NCI-H526 treated with DMSO at 0.1 percent for 48 hours (cell line): Measurements from ENCODE around the gene DIP2C.

Source experiments
- DNase-seq: peaks from one replicate; lab custom pipeline; 2025; lab: John Stamatoyannopoulos, UW

Gene DIP2C

DNA sequence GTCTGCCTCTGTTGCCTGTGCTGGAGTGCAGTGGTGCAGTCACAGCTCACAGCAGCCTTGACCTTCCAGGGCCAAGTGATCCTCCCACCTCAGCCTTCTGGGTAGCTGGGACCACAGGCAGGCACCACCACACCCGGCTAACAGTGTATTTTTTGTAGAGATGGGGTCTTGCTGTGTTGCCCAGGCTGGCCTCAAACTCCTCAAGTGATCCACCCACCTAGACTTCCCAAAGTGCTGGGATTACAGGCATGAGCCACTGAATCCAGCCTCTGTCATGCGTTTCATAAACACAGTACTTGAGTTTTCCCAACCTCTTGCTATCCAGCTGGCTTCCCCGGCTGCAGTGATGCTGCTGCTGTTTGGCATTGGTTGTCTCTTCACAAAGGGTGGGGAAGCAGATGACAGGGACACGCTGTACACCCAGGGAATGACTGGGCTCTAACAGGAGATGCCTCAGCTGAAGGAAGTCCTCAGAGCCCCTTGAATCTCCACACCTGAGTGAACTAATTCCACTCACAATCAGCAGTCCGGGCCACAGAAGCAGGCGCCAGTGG, 191.5 kb downstream of the DIP2C start:
- DNase-seq = no peak

DNA sequence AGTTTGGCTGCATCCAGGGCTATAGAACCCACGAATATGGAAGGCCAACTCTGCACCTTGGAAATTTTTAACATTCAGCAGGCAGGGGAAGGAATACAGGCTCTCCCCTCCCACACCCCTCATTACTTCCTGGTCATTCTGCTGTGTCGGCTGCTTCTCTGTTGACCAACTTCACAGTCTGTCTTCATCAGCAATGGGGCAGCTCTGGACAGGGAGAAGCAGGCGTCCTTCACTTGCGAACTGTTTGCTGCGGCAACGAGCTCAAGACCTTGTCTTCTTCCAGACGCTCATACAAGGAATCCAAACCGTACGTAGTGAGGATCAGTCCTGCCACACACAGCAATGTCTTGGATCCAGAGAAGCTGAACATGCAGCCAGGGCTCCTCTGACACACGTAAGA, 192.2 kb downstream of the DIP2C start:
- DNase-seq = no peak

DNA sequence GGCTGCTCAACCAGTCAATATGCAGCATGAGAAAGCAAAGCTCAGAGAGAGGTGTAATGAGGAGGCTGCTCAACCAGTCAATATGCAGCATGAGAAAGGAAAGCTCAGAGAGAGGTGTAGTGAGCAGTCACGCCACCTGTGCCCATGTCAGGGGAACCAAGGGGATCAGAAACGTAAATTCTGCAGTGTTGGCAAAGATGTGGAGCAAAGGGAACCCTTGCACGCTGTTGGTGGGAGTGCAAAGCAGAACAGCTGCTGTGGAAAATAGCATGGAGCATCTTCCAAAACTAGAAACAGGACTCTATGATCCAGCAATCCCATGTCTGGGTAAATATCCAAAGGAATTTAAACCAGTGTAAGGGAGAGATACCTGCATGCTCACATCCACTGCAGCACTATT, 194.9 kb downstream of the DIP2C start:
- DNase-seq = no peak

DNA sequence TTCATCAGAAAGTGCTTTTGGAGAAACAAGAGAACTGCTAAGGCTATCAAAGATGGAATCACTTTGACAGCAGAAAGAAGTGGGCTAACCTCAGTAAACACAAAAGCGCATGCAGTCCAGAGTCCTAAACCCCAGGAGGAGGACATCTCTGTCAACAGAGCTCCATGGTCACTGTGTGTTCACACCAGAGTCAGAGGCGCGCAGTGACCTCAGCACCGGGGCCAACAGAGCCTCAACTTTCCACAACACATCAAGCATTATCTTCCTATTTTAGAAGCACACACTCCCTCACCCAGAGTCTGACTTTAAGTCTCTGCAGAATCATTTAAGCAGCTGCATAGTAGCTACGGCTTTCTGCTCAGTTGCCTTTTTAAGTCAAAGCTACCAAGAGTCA, 195.3 kb downstream of the DIP2C start:
- no peak for DNase-seq

DNA sequence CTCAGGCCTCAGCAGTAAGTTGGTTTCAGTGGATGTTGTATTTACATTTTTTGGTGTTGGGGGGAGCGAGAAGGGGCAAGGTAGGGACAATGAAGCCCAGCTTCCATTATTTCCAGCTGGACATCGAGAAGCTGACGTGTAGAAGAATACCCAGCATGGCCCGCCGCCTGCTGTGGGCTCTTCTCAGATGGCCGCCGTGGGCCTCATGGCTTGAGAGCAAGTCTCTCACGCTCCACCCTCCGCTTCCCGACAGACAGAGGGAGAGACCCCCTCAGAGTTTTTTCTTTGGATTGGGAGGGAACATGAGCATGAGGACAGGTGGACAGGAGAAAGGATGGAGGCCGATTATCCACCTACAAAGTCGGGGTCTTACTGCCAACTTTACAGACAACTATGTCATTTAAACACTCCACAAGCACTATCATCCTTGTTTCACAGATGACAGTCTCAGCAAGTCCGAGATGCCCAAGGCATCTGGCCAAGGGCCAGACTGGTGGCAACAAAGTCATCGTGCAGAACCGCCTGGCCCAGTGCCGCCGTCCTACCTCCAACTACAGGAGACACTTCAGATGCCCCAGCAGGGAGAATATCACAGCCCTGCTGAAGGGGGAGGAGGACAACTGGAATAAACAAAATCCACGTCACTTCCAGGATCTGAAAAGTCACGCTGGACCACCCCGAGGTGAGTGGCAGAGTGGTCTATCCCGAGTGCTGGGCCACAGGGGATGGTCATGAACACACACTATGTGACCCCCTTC, 195.9 kb downstream of the DIP2C start:
- no peak for DNase-seq

DNA sequence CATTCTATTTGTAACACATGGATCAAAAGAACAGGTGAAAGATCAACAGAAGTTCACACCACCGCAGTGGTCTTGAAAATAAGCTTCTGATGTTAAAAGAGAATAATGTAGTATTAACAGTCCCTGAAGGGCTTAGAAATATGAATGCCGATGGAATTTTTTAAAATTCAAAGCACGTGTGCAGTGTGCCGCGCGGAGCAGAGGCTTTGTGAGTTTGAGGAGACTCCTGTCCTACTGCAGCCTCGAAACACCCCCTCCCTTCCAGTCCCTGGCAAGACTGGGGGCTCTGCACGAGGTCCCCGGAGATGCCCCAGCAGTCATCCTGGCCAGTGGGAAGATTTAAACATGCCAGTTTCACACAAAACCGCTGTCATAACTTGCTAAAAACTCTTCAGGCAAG, 196.6 kb downstream of the DIP2C start:
- DNase-seq = no peak

DNA sequence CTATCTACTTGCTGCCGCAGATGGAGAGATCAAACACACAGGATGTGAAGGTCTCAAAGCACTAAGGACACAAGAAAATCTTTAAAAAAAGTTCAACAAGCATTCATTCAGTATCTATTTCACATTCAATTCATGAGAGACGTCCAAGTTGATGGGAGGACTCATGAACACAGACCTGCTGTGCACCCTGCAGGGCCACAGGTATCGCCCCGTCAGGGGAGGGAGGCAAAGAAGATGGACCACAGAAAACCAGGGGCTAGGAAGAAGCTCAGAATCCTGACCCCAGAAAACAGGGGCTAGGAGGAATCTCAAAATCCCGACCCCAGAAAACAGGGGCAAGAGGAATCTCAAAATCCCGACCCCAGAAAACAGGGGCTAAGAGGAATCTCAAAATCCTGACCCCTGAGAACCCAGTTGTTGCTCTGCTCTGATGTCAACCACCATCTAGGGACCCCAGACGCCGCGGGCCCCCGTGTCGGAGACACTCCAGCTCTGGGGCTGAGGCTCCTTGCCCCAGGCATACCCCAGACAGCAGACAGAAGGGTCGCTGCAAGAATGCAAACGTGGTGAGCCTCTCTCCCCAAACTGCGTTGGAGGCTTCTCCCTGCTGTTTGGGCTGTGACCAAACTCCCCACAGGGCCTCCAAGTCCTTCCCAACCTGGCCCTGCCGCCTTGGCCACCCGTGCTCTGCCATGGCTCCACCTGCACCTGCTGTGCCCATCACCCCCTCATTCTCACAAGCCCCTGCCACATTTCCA, 197.6 kb downstream of the DIP2C start:
- no peak for DNase-seq

DNA sequence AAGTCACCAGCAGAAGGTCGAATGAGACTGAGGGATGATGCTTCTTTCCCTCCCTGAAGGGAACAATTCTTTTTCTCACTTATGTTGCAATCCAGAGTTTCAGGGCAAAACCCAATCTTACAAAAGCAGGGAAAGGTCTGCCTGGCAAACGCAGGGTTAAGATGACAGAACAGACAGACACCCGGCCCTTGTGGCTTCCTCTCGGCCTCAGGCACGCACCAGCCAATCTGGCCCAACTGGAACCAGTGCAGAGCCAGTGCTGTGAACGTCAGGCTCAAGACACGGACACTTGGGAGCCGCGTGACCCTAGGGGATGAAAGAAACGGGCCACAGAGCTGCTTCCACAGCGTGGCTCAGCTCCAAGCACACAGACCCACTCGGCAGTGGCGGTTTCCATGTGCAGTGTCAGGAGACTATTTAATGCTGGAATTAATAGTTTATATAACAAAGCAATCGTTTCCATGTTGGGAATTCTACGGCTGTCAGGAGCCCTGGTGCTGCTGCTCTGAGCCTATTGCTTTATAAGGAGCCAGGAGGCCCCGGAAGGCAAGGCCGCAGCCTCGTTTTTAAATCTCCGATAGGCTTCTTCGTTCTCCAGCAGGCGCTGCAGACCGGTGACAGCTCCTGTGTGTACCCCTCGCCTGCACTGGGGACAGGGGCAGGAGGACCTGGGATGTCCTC, 198.4 kb downstream of the DIP2C start:
- no peak for DNase-seq

DNA sequence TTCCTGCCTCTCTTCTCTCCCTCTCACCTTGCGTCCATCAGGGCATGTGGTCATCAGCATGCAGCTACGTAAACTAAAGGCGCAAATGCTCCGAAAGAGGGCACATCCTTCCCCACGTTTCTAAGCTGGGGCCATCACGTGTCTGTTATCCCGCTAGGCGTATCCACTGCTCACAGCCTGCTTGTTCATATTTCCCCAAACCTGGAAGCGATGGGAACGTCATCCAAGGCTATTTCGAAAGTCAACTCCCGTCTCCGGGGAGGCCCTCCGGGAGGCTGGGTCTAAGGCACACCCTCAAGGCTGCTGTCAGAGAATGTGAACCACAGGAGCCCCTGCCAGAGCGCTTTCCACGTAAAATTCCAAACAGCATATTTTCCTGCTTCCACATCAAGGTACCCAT, 199.2 kb downstream of the DIP2C start:
- no peak for DNase-seq

DNA sequence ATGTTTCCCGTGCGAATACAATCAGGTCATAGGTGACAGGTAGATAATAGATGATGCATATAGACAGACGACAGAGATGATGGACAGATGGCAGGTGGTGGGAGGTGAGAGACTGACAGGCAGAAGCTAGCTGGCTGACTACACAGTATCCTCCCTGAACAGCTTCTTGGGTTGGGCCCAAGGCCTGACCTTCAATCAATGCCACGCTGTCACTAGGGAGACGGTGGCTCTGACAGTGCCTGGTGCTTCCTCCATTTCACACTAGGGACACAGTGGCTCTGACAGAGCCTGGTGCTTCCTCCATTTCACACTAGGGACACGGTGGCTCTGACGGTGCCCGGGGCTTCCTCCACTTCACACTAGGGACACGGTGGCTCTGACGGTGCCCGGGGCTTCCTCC, 200.1 kb downstream of the DIP2C start:
- no peak for DNase-seq

DNA sequence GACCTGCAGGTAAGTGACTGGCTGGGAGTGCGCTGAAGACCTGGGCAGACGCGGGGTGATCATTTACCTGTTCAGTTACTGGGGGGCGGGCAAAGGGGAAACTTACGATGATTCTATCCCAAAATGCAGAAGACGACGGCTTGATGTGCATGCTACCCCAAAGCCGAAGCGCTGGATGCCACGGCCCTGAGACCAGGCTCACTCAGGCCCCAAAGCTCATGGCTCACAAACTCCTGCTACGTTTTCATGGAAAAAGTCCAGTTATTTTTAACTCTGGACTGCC, 200.6 kb downstream of the DIP2C start:
- DNase-seq = no peak

DNA sequence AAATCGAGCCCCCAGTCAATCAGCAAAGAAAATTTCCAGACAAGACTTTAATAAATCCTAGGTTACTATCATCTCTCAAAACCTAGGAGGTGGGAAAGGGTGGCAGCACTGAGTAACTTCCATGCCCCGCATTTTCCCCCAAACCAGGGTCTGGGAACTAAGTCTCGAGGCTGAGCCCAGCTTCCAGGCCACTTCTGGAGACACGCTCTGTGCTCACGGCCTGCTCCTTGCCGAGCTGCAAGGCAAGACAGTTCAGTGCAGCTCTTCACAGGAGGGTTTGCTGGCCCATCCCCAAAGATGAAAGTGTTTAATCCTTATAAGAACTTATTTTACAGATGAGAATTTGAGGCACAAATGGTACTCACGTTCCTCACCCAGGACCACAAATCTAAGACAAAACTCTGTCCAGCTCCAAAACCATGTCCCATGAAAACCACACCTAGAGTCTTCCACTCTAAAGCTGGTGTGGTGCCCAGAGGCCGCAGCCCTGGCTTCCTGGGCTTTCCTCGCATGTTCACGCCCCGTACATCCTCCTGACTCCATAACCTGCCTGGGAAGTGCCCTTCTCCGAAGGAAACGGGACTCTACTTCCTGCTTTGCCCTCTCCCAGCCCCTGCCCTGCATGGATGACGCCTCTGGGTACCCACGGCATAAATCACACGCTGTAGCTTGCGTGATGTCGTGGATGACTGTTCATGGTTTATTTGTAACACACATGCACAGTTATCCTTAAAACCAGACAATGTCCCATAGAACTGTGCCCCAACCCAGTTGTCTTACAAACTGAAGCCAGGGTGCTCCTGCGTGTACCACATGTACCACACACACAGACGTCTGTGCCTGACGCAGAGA, 201.2 kb downstream of the DIP2C start:
- no peak for DNase-seq

DNA sequence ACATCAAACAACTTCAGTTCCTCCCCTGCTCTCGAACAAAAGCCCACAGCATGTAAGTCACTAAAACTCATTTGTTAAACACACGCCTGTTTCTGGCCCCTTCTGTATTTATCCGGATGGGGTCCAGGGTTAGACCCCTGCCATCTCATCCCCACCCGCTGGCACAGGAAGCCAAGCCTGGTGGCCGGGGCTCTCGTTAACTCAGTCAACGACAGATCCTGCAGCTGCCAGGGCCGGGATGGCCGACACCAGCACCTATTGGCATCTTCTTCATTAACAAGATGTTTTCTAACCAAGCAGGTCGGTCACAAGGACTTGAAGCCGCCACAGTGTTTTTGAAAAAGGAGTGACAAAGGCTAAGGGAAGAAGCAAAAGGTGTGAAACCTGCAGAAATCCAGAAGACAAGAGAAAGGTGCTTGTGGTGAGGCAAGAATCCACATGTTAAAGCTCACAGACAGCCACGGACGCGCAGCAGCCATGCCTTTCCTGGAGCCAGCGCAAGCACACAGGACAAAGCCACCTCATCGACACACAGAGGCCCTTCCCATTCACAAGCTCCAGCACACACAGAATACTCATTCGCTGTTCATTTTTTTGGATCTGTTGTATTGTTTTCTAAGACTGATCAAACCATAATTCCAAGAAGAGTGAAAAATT, 202.7 kb downstream of the DIP2C start:
- DNase-seq = no peak

DNA sequence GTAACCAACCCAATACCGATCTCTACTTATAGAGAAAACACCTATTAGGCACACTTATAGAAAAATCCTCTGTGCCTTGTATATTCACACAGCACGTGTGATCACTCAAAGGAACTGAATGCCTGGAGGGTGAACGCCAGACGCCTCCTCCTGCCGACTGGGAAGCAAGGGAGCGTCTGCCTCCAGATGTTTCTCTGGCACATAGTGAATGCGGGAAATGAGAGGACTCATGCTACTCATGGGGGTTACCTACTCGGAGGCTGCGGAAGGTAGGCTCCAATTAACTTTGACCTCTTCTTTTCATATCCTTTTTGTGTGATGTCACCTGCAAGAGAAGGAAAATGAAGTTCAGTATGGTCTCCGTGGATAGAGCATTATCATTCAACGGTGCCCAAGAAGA, 203.3 kb downstream of the DIP2C start:
- DNase-seq = no peak

DNA sequence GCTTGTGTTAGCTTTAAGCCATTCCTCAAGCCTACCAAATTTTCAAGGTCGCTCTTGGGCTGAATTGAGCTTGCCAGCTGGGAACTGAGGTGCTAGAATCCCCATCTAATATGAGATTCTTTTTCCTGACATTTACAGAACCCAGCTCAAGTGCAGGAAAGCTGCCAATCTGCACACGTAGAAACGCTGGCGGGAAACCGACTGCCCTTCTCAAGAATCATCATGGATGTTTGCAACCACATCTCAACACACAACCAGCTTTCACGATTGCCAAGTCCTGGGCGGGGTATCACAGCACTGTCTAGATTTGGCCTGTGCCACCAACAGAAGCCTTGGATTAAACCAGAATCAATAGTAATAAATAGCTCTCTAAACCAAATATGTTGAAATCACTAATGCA, 203.7 kb downstream of the DIP2C start:
- no peak for DNase-seq

DNA sequence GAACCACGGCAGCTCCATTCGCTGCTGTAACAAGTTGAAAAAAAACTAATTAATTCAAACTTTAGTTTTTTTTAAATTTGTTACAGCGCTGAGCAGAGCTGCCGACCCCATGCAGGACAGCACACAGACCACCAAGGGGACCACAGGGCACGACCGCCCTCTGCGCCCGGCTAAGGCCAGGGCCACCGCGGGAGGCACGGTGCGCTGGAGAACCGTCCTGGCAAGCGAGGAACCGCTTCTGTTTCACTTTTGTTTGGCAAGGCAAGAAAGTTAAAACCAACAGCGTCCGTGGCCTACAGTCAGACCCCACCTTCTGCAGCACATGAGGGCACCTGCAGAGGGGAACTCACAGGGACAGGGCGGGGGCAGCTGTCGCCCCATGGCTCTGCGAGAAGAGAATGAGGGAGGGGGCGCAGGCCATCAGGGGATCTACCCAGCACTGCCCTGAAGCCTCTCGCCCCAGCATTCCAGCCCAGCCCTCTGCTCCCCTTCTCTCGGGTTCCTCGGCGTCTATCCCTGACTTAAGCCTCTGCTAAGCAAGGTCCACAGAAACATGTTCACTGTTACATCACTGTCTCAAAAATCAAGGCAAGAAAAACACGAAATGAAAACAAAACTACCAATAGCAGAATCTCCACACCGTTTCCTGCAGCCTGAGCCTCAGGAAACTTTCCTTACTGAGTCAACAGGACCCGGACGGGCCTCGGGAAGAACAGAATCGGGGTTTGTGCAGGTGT, 204.4 kb downstream of the DIP2C start:
- no peak for DNase-seq

DNA sequence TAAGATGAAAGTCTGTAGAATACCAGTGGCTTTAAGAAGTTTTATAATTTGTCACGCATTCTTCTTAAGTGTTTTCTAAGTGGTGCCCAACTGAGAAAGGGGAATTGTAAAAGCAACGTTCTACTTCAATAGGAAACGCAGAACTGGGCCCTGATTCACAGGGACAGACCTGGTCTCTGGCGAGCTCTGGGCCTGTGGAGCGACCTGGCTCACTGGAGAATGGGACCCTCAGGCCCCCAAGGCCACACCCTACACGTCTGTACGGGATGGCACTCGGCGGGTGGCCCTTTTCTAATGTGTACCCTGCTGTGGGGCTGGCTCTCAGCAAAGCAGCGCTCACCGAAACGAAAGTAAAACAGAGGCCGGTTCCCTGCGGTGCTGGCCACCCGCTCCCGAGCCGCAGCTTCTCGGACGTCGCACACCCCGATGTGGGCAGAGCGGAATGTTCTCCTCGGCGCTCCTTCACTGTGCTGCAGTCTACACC, 205.0 kb downstream of the DIP2C start:
- DNase-seq = no peak

DNA sequence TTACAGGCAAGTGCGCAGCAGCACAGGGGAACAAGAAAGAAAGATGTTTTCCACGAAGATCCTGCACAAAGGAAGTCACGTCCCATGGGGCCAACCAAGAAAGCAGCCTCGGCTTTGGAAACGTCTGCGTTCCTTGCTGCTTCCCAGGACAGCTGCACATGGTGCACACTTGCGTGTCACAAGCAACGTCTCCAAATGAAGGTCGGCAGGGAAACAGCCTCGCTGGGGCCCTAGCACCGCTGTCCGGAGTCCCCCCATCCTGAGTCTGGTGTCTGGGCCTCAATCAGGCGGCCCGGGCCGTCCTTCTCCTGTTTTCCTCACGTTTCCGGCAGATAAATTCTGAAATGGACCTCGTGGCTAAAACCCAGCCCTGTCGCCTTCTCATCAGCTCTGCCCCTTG, 206.2 kb downstream of the DIP2C start:
- no peak for DNase-seq

DNA sequence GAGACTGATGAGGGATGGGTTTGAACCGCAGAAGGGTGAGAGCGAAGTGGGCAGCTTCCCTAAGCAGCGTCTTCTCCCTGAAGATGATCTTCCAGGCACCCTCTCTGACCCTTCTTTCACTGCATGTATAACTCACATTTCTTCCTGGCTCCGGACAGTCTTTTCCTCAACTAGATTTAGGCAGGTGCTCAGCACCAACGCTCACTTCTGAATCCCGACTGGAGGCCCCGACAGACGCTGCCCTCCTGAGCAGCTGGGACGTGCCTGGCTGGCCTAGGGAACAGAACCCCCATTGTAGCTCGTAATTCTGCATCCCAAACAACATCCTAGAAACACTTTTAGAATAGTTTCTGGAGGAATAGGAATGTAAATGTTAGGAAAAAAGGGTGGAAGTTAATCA, 206.6 kb downstream of the DIP2C start:
- DNase-seq = no peak

DNA sequence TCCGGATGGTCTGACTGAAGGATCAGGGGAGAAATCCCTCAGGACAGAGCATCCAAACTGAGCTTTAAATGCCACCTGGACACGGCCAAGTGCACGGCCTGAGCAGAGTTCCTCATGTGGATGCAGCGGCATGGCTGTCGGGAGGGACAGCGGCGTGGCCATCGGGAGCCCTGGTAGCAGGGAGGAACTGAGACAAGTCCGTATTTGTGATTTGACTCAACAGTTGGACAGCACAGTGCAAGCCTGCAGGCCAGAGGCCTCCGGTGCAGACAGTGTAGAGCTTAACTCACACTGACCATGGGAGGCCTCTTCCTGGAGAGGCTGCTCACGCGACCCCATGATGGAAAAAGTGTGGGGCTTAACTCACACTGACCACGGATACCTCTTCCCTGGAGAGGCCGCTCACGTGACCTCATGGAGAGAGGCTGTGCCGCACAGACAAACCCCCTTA, 207.4 kb downstream of the DIP2C start:
- DNase-seq = no peak

DNA sequence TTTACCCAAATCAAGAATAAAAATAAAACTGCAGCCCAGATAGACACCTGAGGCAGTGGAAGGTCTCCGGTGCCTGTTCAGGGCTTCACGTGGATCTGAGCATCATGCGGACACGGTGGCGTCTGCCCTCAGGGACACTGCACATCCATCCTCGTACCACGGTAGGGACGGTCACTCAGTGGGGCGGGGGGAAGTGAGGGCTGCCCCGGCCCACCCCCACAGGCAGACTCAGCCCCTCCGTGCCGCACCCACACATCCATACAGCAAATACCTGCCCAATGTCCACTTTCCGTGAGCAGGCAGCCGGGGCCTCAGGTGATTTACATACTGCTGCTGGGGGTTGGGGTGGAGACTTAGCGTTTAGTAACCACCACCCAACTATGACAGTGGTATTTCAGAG, 207.8 kb downstream of the DIP2C start:
- DNase-seq = no peak
